ENCODE results near the gene TMEM203.

DNA sequence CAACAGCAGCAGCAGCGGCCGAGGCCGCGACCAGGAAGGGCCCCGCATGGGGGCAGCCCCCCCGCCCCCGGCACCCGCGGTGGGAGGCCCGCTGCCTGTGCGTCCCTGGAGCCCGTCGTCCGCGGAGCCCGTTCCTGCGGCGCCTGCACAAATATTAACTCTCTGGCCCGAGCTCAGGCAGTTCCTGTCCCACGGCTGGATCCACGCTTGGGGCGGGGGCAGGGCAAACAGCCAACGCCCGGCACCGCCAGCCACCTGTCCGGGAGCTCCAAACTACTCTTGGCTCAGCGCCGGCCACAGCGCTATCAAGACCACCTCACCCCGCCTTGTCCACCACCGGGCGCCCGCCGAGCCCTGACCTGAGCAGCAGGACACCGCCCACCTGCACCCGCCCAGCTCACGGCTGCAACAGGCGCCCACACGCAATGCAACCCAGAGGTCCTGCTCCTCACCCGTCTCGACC is 35.5 kb downstream of the TMEM203 start, which contains the start of gene LRRC26:
- TF ChIP-seq, protein P1, sequence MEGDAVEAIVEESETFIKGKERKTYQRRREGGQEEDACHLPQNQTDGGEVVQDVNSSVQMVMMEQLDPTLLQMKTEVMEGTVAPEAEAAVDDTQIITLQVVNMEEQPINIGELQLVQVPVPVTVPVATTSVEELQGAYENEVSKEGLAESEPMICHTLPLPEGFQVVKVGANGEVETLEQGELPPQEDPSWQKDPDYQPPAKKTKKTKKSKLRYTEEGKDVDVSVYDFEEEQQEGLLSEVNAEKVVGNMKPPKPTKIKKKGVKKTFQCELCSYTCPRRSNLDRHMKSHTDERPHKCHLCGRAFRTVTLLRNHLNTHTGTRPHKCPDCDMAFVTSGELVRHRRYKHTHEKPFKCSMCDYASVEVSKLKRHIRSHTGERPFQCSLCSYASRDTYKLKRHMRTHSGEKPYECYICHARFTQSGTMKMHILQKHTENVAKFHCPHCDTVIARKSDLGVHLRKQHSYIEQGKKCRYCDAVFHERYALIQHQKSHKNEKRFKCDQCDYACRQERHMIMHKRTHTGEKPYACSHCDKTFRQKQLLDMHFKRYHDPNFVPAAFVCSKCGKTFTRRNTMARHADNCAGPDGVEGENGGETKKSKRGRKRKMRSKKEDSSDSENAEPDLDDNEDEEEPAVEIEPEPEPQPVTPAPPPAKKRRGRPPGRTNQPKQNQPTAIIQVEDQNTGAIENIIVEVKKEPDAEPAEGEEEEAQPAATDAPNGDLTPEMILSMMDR (IDR thresholded peaks at IDR 0.05) = no peak
- TF ChIP-seq POLR2A (IDR thresholded peaks at IDR 0.05) = no peak

All from thyroid gland (tissue), 4 donors.